Keratinocyte (primary cell): Measurements from ENCODE around the gene CRHBP.

Source experiments
- EZH2 ChIP-seq: IDR thresholded peaks from one replicate; pipeline ENCODE4 v1.6.1; 2012; ENCODE audit warnings: inconsistent platforms, mild to moderate bottlenecking, low read length, moderate library complexity
- TF ChIP-seq, protein P1 (sequence below), 3 experiments: IDR thresholded peaks in 1 of 3; conservative IDR thresholded peaks in 1 of 3; optimal IDR thresholded peaks in 1 of 3; 2 replicates in 2 of 3; 3 replicates in 1 of 3; pipeline versions ENCODE3 to v1.5.1; 2011; ENCODE audit warnings: low read length in 3 of 3, mild to moderate bottlenecking in 3 of 3, moderate library complexity in 2 of 3, control low read depth in 1 of 3, inconsistent platforms in 1 of 3; ENCODE audit not compliant: insufficient read depth in 2 of 3; ENCODE audit errors: extremely low read depth in 1 of 3

DNA sequence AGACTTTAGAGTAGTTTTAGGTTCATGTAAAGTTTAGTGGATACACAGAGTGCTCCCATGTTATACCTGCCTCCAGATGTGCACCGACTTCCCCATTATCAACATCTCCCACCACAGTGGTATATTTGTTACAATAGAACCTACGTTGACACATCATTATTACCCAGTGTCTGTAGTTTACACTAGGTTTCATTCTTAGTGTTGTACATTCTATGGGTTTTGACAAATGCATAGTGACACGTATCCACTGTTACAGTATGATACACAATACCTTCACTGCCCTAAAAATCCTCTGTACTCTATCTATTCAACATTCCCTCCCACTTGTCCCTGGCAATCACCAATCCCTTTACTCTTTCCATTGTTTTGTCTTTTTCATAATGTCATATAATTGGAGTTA lies 34.3 kb upstream of the CRHBP start:
- TF ChIP-seq, protein P1, sequence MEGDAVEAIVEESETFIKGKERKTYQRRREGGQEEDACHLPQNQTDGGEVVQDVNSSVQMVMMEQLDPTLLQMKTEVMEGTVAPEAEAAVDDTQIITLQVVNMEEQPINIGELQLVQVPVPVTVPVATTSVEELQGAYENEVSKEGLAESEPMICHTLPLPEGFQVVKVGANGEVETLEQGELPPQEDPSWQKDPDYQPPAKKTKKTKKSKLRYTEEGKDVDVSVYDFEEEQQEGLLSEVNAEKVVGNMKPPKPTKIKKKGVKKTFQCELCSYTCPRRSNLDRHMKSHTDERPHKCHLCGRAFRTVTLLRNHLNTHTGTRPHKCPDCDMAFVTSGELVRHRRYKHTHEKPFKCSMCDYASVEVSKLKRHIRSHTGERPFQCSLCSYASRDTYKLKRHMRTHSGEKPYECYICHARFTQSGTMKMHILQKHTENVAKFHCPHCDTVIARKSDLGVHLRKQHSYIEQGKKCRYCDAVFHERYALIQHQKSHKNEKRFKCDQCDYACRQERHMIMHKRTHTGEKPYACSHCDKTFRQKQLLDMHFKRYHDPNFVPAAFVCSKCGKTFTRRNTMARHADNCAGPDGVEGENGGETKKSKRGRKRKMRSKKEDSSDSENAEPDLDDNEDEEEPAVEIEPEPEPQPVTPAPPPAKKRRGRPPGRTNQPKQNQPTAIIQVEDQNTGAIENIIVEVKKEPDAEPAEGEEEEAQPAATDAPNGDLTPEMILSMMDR (optimal IDR thresholded peaks at IDR 0.05 in 1 of 3, IDR thresholded peaks at IDR 0.05 in 1 of 3, conservative IDR thresholded peaks at IDR 0.05 in 1 of 3; ENCODE audit: extremely low read depth in 1 of 3, insufficient read depth in 2 of 3, low read length in 3 of 3), result no peak
- no peak for TF ChIP-seq EZH2
